GM06990 (cell line): ENCODE results near the gene SRSF3.

Experiments used
- DNase-seq: peaks from one replicate; pipeline ENCODE4 v3.0.0-alpha.2; 2011; ENCODE audit not compliant: insufficient read length; ENCODE audit errors: extremely low read depth
- H3K27me3 ChIP-seq: replicated peaks from 2 replicates; pipeline ENCODE4 v1.6.0; 2011; ENCODE audit warnings: low read length; ENCODE audit not compliant: control insufficient read depth, insufficient read depth
- H3K36me3 ChIP-seq: 2 replicates; pipeline ENCODE4 v1.5.1; 2011; ENCODE audit warnings: low read length; ENCODE audit not compliant: control insufficient read depth, insufficient read depth
- H3K4me3 ChIP-seq: replicated peaks from 2 replicates; pipeline ENCODE4 v1.5.1; 2011; ENCODE audit warnings: low read depth, mild to moderate bottlenecking, control low read depth, low read length
- CTCF ChIP-seq: IDR thresholded peaks from 2 replicates; pipeline ENCODE4 v1.5.1; 2011; ENCODE audit warnings: low read length, control low read depth, mild to moderate bottlenecking, inconsistent platforms; ENCODE audit not compliant: insufficient read depth, poor library complexity, severe bottlenecking

Gene SRSF3

GRCh38 chr6:36634317-36635108 is 40.4 kb downstream of the SRSF3 start:
- Histone ChIP-seq H3K27me3 (no peaks in the 10 kb centered on the region), H3K36me3 (no peaks in the 10 kb centered on the region), H3K4me3 (no peak overlapping the region)
- DNase-seq: no peak
- TF ChIP-seq CTCF: no peak

- H3K4me3 ChIP-seq: no peak overlapping the region
- DNase-seq: no peak
- H3K27me3 ChIP-seq: no peaks in the 10 kb centered on the region
- no peak for TF ChIP-seq CTCF
- H3K36me3 ChIP-seq: no peaks in the 10 kb centered on the region
These were observed 42.1 kb downstream of the SRSF3 start for GRCh38 chr6:36636283-36636682.

GRCh38 chr6:36636687-36637418 is 42.7 kb downstream of the SRSF3 start:
- no peak for TF ChIP-seq CTCF
- Histone ChIP-seq H3K4me3 (no peak overlapping the region), H3K27me3 (no peaks in the 10 kb centered on the region), H3K36me3 (no peaks in the 10 kb centered on the region)
- DNase-seq: no peak

- DNase-seq: no peak
- TF ChIP-seq CTCF: no peak
- H3K36me3 ChIP-seq: no peaks in the 10 kb centered on the region
- H3K4me3 ChIP-seq: no peak overlapping the region
- H3K27me3 ChIP-seq: no peaks in the 10 kb centered on the region
These were observed 44.4 kb downstream of the SRSF3 start for GRCh38 chr6:36638579-36638978.

GRCh38 chr6:36639171-36639808 is 45.1 kb downstream of the SRSF3 start:
- Histone ChIP-seq H3K36me3 (no peaks in the 10 kb centered on the region), H3K4me3 (no peak overlapping the region), H3K27me3 (no peaks in the 10 kb centered on the region)
- no peak for TF ChIP-seq CTCF
- DNase-seq: no peak
